NCI-H2227 treated with DMSO at 0.1 percent for 48 hours (cell line): ENCODE results near the gene IER5L.
"Not testable (repeated sequence)": the region's sequence is repeated elsewhere in the genome, so short reads cannot be mapped to it uniquely, and the experiment has no call there.

ENCODE experiments used
- DNase-seq: peaks from one replicate; lab custom pipeline; 2025; lab: John Stamatoyannopoulos, UW

Gene IER5L

GRCh38 chr9:129202613-129203555 lies 24.8 kb upstream of the IER5L start:
- peak; percentile 44 for DNase-seq

DNA sequence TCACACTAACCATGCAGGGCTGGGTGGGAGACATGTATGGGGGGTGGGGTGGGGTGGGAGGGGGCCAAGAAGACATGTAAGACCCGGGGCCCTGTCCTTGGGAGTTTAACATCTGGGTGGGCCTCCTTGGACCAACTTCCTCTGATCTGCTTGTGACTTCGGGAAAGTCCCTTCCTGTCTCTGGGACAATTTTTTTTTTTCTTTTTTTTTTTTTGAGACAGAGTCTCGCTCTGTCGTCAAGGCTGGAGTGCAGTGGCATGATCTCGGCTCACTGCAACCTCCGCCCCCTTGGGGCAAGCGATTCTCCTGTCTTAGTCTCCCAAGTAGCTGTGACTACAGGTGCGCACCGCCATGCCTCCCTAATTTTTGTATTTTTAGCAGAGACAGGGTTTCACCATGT lies 23.8 kb upstream of the IER5L start:
- DNase-seq: no peak

GRCh38 chr9:129201289-129201688 lies 23.2 kb upstream of the IER5L start:
- DNase-seq: no peak

DNA sequence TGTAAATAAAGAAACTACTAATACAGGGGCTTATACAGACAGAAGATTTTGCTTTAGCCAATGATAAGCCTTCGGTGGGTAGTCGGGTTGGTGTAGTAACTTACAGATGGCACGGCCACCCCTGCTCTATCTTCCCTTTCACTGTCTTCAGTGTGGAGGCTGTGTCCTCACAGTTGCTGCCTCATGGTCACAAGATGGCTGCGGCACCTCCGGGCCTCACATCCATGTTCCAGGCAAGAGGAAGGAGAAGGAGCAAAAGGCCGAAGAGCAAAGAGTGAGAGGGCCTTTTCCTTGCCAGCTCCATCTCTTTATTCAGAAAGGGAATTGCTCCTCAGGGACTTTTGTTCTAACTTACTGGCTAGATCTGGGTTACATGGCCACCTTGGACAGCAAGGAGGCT lies 22.2 kb upstream of the IER5L start:
- no peak for DNase-seq

GRCh38 chr9:129199044-129199435 lies 21.0 kb upstream of the IER5L start:
- DNase-seq: no peak

DNA sequence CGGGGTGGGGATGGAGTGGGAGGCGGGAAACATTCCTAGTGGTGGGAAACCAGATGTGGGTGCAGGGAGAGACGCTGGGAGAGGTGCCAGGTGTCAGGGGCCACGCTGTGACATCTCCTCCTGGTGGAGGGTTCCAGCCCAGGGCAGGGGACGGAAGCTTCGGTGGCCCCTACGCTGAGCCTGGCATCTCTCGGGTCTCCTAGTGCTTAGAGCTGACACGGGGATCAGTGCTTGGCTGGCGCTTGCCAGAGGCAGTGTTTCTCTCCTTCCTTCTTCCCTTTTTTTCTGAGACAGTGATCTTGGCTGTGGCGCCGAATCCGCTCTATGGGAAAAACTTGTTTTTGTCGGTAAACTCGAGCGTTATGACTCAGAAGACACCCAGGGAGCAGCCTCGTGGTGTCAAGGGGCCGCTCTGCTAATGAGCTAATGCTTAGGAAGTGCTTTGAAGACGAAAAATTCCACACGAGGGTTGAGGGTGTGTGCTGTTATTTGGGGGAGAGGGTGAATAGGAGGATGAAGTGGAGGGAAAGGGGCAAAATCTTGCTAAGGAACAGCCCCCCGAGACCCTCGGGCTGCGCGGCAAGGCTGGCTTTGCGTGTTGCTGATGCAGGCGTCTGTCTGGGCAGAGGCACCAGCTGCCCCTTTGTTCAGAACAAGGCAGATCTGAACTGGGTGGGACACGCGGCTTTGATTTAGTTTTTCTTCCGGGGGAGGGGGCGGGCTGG lies 20.4 kb upstream of the IER5L start:
- DNase-seq: no peak

DNA sequence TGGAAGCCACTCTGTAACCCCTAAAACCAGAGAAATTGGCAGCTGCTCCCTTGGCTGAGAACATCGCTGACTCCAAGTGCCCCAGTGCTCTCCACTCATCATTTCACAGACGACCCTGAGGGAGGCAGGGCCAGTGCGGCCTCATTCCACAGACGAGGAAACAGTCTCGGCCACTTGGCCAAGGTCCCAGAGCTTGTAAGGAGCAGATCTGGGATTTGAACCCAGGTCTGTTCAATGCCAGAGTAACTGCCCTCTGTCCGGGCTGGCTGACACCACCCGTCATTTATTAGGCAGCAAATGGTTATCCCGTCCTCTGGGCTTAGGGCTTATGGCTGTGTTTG lies 19.9 kb upstream of the IER5L start:
- DNase-seq: no peak

DNA sequence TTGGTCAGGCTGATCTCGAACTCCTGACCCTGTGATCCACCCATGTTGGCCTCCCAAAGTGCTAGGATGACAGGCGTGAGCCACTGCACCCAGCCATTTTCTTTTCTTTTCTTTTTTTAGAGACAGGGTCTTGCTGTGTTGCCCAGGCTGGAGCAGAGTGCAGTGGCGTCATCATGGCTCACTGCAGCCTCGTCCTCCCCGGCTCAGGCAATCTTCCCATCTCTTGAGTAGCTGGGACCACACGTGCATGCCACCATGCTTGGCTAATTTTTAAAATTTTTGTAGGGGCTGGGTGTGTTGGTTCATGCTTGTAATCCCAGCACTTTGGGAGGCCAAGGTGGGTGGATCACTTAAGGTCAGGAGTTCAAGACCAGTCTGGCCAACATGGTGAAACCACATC lies 19.0 kb upstream of the IER5L start:
- DNase-seq: not testable (repeated sequence)

GRCh38 chr9:129195606-129196005 lies 17.5 kb upstream of the IER5L start:
- DNase-seq: no peak

- no peak for DNase-seq
Observed at GRCh38 chr9:129194221-129194620, 16.2 kb upstream of the IER5L start.

DNA sequence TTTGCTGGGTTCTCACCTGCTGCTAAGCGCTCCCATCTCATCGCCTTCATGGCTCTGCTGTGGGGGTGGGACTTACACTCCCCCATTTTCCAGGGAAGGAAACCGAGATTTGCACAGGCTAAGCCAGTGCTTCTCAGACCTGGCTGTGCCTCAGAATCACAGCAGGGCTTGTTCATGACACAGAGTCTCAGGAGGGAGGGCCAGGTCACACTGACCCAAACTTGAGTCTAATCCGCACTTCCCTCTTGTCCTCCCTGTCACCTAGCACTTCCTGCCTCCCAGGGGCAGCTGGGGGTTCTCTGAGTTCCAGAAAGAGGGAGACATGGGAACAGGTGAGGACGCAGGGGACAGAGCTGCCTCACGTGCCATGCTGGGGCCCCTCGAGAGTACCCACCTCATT lies 15.6 kb upstream of the IER5L start:
- no peak for DNase-seq

DNA sequence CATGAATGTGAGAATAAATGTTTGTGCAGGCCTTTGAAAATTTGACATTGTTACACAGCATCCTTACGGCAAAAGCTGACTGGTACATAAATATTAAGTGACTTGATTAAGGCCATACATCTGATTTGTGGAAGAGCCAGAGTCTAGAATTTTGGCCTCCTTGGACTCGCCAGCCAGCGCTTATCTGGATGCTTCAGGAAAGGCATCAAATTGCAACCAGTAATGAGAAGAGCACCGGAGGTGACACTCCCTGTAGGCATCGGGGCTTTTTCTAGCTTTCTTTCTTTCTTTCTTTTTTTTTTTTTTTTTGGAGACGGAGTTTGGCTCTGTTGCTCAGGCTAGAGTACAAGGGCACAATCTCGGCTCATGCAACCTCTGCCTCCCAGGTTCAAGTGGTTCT lies 13.2 kb upstream of the IER5L start:
- DNase-seq: no peak

GRCh38 chr9:129189971-129190370 lies 11.9 kb upstream of the IER5L start:
- DNase-seq: not testable (repeated sequence)

- no peak for DNase-seq
Observed at GRCh38 chr9:129187042-129187441, 9.0 kb upstream of the IER5L start.

- DNase-seq: no peak
Observed at GRCh38 chr9:129185991-129186390, 7.9 kb upstream of the IER5L start.

- no peak for DNase-seq
Observed at GRCh38 chr9:129185402-129185801, 7.3 kb upstream of the IER5L start.

DNA sequence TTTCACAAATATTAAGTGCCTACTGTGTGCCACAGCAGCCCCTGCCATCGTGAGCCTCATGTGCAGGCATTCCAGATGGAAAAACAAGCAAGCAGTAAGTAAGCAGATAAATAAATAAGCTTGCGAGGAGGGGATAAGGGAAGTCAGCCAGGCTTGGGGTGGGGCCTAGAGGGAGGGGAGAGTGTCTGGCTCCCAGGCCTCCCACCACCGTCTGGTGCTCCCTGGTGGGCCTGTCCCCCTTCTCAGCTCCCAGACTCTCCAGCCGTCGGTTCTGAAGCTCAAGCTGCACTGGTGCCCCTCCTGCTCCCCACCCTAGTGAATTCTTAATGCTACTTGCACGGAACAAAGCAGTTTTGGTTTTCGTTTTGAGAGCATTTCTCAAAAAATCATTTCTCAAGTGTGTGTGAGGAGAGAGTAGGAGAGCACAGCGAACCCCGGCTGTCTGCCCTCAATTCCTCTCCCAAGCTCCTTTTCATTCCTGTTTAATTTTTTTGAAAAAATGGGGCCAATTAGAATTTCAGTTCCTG lies 6.6 kb upstream of the IER5L start:
- DNase-seq: no peak

- no peak for DNase-seq
Observed at GRCh38 chr9:129184219-129184524, 6.1 kb upstream of the IER5L start.

DNA sequence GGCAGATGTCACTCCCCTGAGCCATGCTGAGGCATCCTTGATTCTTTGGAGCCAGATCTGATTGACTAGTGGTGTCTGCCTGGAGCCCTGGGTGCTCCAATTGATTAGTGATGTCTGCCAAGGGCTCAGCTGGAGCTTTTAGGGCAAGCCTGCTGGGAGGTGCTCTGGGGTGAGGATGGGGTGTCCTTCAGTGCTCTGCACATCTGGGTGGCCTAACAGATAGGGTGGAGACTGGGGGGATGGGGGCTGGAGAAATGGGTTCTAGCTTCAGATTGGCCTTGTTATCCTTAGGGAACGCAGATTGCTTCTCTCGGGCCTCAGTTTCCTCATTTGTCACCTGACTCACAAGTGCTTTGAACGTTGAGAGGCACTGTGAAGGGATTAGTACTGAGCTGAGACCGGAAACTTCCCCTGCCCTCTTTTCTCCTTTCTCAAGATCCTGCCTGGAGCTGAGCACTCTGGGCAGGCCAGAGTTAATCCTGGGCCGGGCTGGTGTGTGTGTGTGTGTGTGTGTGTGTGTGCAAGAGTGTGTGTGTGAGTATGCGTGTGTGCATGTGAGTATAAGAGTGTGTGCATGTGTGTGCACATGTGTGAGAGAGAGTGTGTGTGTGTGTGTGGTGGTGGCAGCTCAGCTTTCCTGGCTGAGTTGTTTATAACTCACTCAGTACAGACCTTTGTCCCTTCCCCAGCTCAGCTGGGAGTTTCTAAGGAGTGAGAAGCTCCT lies 5.6 kb upstream of the IER5L start:
- peak; percentile 25 for DNase-seq

DNA sequence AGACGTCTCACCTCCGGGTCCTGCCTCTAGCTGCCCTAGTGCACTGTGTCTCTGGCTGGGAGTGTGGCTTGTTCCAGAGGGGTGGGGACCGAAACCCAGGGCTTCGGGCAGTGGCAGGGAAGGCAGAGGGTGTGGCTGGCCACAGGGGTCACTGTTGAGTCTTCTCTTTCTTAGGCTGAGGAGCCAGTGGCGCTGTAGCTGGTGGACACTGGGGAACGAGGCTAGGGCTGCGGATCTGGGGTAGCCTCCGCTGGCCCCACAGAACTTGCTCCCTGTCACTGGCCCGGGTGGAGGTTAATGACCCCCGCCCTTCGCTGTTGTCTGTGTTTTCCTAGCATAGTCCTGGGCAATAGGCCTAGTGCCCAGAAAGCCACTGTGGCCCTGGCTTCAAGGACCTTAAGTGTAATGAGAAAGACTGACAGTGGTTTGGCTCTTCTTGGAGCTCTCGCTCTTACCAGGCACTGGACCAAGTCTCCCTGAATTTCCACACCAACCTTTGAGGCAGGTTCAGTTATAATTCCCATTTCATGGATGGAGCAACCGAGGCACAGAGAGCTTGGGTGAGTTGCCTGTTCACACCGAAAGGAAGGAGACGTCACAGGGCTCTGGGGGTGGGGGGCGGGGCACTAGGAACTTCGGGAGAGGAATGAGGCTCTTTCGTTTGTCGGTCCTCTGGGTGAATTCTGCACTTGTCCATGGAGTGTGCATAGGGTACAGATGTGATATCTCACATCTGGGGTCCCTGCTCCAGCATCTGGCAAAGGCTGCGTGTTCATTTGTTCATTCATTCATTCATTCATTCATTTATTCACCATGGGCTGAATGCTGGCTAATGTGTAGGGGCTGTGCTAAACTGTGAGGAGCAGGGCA lies 4.8 kb upstream of the IER5L start:
- no peak for DNase-seq

GRCh38 chr9:129182122-129182521 lies 4.1 kb upstream of the IER5L start:
- DNase-seq: no peak

DNA sequence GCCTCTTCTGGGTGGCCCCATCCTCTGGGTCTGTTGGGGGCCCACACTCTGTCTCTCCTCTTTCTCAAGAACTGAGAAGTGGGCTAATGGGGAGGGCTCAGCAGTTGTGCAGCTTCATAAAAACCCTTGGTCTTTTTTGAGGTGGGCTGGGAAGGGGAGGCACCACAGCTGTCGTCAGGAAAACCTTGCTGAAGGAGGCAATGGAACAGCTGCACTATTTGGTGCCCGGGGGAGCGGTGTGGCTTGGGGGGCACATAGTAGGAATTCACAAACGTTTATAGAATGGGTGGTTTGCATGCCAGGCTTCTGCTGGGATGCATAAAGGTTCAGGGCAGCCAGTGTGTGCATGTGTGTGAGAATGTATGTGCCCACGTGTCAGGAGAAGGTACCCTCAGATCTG lies 3.2 kb upstream of the IER5L start:
- no peak for DNase-seq
